GM19099 (cell line): ENCODE data around the gene CMBL.
A peak's percentile ranks its signal among the peaks of the same experiment; 100 is the strongest.

Source experiments
- POLR2A ChIP-seq: IDR thresholded peaks from 3 replicates; pipeline ENCODE4 v1.6.1; 2011; ENCODE audit warnings: low read depth; ENCODE audit not compliant: insufficient read length; ENCODE audit errors: extremely low read depth

CMBL gene

DNA sequence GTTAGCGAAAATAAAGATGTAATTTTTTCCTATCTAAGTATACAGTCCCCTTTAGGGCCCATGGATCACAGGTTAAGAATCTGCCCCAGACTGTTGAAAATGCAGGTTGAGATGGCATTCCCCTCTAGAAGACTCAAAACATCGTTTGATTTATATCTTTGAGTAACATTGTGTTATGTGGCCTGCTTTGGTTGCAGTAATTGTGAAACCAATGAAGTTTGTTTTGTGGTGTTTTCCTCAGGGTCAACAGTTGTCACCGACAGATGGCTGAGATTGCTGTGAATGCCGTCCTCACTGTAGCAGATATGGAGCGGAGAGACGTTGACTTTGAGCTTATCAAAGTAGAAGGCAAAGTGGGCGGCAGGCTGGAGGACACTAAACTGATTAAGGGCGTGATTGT lies 49.8 kb downstream of the CMBL start:
- no peak for TF ChIP-seq POLR2A

GRCh38 chr5:10254686-10255085 lies 53.0 kb downstream of the CMBL start:
- no peak for TF ChIP-seq POLR2A

GRCh38 chr5:10253390-10253789 lies 54.3 kb downstream of the CMBL start:
- TF ChIP-seq POLR2A: no peak

DNA sequence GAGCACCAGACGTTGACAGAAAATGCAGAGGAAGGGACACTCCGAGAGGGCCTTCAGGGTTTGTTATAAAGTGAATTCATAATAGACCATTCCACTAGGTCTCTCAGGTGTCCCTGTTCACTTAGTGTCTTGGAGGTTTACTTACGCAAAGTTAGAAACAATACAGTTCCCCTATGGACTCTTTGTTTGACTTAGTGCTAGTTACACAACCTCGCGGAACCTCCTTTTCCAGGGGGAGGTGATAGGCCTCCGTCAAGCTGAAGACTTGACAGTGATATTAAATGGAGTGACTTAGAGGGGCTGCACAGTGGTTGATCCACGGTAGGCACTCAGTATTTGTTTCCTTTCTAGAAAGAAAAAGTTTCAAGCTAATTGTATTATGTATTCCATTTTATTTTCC lies 56.3 kb downstream of the CMBL start:
- no peak for TF ChIP-seq POLR2A

DNA sequence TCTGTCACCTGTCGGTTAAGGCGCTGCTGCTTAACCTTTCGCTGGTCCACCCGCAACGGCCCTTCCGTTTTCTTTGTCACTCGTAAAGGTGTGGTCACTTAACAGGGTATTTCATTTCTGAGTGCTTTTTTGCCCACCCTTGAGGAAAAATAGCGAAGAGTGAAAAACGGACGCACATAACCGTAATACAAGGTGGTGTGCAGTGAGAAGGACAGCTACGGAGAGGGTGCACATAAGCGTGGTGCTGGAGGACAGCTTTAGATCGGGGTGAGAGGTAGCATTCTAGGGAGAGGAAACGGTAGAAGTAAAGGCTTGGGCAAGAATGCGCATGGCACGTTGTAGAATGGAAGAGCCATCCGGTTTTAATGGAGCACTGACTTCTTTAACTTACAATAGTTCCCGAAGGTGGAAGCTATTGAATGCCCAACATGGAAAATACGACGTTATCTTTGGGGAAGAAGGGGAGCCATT lies 56.9 kb downstream of the CMBL start:
- TF ChIP-seq POLR2A: no peak

GRCh38 chr5:10249948-10250805 lies 57.5 kb downstream of the CMBL start, which contains the start of gene CCT5:
CCT5 (plus strand) TSS chr5:10250280; CDS start chr5:10250341, 61 bp downstream.
- peak; percentile 88 for TF ChIP-seq POLR2A

DNA sequence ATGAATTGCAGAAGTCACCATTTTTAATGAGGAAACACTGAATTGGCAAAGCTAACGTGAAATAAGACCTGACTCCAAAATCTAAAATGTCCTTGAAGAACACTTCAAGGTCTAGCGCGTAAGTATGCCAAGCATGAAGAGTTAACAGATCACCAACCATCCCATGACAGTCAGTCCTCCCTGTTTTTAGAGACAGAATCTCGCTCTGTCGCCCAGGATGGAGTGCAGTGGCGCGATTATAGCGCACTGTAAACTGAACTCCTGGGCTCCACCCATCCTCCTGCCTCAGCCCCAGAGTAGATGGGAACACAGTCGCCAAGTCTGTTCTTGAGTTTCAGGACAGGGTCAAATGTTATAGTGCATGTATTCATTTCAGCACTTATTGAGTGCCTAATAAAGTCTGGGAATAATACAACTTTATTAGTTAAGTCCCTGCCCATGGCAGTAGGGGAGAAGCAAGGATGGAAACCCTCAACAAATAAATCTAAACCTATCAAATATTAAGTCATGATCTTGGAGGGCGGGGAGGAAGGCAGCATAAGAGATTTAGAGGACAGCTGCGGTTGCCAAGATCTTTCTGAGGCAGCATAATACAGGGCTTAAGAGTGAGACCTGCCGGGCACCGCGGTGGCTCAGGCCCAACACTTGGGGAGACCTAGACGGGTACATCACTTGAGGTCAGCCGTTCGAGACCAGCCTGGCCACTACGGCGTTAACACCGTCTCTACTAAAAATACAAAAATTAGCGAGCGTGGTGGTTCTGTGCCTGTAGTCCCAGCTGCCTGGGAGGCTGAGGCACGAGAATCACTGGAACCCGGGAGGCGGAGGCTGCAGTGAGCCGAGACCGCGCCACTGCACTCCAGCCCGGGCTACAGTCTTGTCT lies 59.1 kb downstream of the CMBL start:
- TF ChIP-seq POLR2A: no peak

DNA sequence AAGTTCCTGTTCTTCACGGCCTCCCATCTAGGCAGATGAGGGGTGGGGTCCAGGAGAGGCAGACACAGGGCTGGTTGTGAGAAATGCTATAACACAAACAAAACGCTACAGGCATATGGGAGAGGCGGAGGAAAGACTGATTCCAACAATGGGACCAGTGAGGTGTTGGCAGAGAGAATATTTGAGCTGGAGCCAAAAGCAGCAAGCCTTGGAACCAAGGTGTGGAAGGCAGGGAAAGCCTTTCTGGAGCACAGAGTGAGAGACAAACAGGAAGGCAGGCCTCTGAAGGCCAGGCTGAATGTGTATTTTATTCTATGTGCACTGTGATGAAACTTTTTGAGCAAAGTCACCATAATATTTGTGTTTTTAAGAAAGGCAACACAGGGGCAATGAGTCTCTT lies 60.9 kb downstream of the CMBL start:
- no peak for TF ChIP-seq POLR2A

DNA sequence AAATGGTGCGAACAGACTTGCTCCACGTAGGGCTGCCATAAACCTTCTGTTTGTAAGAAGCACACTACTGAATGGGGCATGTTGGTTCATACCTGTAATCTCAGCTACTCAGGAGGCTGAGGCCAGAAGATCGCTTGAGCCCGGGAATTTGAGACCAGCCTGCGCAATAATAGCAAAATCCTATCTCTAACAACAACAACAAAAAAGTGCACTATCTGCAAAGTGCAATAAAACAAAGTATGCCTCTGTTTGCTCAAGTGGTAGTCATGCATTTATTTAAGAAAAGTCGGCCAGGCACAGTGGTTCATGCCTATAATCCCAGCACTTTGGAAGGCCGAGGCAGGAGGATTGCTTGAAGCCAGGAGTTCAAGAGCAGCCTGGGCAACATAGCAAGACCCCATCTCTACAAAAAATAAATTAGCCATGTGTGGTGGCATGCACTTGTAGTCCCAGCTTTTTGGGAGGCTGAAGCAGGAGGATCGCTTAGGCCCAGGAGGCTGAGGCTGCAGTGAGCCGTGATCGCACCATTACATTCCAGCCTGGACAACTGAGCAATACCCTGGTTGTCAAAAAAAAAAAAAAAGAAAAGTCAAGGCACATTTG lies 63.3 kb downstream of the CMBL start:
- TF ChIP-seq POLR2A: no peak

DNA sequence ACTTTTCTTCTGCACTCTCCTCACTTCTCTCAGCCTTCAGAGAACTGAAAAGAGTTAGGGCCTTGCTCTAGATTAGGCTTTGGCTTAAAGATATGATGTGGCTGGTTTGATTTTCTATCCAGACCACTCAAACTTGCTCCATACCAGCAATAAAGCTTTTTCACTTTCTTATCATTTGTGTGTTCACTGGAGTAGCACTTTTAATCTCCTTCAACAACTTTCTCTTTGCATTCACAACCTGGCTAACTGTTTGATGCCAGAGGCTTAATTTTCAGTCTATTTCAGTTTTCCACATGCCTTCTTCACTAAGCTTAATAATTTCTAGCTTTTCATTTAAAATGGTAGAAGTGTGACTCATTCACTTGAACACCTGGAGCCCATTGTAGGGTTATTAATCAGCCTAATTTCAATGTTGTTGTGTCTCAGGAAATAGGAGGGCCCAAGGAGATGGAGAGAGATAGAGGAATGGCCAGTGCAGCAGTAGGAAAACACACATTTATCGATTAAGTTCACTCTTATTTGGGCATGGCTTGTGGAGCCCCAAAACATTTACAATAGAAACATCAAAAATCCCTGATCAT lies 64.0 kb downstream of the CMBL start:
- TF ChIP-seq POLR2A: no peak

DNA sequence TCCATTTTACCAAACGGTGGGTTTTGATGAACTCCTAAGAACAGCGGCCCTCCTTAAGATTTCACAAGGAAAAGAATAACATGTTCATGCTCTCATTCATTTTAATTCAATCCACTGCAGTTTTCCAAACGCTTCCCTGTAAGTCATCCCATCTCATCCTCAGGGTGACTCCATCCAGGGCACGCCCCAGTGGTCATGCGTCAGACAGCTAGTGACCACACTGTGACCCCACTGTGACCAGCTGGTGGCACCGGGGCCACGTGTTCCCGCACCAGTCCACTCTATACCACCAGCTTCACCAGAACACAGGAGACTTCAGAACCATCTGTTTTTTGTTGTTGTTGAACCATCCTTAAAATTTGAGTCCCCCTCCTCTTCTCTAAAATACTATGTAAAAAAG lies 72.4 kb downstream of the CMBL start:
- TF ChIP-seq POLR2A: no peak

GRCh38 chr5:10233505-10233904 lies 74.2 kb downstream of the CMBL start:
- TF ChIP-seq POLR2A: no peak

DNA sequence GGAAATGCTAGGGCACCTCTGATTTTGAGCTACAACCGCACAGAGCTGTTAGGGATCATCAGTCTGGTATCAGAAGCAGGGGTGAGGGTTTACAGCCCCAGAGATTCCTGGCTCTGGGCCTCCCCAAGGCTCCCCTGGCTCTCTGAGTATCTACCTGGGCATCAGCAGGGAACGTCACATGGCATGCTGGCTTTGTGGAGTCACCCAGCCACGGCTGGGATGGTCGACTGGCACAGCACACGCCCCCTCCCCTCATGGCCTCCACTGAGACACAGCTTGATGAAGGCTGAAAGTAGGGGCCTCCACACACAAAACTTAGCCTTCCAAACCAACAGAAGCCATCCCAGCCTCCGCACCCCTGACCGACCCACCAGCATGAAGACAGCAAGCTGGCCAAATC lies 74.7 kb downstream of the CMBL start:
- no peak for TF ChIP-seq POLR2A

DNA sequence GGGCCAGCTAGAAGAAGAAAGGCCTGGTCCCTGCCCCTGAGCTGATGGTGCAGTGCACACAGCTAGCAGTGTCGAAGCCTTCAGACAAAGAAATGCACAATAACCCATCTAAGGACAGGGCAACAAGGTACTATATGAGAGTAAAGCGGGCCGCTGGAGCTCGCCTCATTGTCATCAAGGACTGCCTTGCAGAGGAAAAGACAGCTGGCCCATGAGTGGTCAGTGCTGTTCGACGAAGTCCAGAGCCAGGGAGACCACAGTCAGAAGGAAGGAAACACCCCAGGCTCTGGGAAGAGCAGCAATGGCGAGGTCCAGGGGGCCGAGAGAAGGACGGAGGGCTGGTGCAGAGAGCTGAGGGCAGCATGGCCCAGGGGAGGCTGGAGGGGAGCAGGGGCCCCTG lies 75.3 kb downstream of the CMBL start:
- TF ChIP-seq POLR2A: no peak
